PFSK-1 (cell line): Measurements from ENCODE around the gene FABP1.

Source experiments
- POLR2AphosphoS5 ChIP-seq: IDR thresholded peaks from 2 replicates; pipeline ENCODE4 v1.6.1; 2012; ENCODE audit warnings: low read depth, mild to moderate bottlenecking, control low read depth, low read length, moderate library complexity
- TAF1 ChIP-seq: IDR thresholded peaks from 2 replicates; pipeline ENCODE4 v1.6.1; 2012; ENCODE audit warnings: low read length, control low read depth, borderline replicate concordance; ENCODE audit not compliant: insufficient read depth
- TF ChIP-seq, protein P1 (sequence below), 2 experiments: IDR thresholded peaks; 2 replicates each; pipeline versions ENCODE4 v1.6.1 to v1.8.0; 2011 to 2012; ENCODE audit warnings: low read depth in 2 of 2, low read length in 2 of 2, control low read depth in 1 of 2, inconsistent platforms in 1 of 2, mild to moderate bottlenecking in 1 of 2, moderate library complexity in 1 of 2; ENCODE audit not compliant: insufficient read depth in 1 of 2

DNA sequence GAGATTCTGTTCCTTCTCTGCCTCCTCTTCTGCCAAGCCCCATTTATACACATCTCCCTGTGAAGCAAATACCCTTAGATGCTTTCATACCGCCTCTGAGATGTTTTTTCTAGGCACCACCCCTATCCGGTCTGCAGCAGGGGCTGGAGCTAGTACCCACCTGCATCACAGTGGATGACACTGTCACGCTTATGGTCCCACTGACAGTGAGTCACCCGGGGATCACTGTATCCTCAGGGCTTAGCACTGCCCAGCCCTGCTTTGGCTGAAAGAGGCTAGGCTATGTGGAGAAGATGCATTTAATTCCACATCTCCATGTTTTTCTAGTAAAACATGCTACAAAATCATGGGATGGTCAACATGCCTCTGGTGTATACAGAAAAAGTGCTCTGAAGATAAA is 9.9 kb downstream of the FABP1 start:
- no peak for TF ChIP-seq TAF1
- TF ChIP-seq, protein P1, sequence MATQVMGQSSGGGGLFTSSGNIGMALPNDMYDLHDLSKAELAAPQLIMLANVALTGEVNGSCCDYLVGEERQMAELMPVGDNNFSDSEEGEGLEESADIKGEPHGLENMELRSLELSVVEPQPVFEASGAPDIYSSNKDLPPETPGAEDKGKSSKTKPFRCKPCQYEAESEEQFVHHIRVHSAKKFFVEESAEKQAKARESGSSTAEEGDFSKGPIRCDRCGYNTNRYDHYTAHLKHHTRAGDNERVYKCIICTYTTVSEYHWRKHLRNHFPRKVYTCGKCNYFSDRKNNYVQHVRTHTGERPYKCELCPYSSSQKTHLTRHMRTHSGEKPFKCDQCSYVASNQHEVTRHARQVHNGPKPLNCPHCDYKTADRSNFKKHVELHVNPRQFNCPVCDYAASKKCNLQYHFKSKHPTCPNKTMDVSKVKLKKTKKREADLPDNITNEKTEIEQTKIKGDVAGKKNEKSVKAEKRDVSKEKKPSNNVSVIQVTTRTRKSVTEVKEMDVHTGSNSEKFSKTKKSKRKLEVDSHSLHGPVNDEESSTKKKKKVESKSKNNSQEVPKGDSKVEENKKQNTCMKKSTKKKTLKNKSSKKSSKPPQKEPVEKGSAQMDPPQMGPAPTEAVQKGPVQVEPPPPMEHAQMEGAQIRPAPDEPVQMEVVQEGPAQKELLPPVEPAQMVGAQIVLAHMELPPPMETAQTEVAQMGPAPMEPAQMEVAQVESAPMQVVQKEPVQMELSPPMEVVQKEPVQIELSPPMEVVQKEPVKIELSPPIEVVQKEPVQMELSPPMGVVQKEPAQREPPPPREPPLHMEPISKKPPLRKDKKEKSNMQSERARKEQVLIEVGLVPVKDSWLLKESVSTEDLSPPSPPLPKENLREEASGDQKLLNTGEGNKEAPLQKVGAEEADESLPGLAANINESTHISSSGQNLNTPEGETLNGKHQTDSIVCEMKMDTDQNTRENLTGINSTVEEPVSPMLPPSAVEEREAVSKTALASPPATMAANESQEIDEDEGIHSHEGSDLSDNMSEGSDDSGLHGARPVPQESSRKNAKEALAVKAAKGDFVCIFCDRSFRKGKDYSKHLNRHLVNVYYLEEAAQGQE (IDR thresholded peaks at IDR 0.05; ENCODE audit: insufficient read depth in 1 of 2, low read depth in 2 of 2, low read length in 2 of 2), result no peak
- no peak for TF ChIP-seq POLR2AphosphoS5
